ENCODE data around the gene PID1. TPM values are rescaled to one million over a fixed set of nuclear protein-coding genes. Genes with fewer than 3 reads are reported as not detected.

The PID1 gene
- total and polyA plus RNA-seq, 8 donors = 10.2 to 51.2 (median 35.4) TPM

DNA sequence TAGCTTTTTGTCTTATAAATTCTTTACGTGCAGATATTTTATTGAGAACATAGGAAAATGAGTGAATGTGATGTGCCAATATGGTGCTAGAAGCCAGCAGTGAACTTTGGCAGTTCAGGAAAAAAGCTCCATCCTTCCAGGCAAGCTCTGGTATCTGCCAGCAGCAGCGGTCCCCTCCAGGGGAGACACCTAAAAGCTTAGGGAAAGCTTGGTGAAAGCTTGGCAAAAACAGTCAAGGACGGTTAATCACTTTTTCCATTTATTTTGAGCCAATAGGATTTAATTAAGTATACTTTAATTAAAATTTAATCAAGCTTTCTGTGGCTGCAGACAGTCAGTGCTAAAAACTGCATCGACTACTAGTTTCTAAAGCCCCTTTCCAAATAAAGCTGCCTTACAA, 60.4 kb downstream of the PID1 start:
- no peaks in the 10 kb centered on the region for H3K36me3 ChIP-seq
- no peak for DNase-seq
- H3K27ac ChIP-seq = no peak overlapping the region
- WGBS, 5 donors = 82 to 91% (median 89%) methylated on average over 4 of the region's 4 CpGs
- H3K4me1 ChIP-seq = peaks cover 0 to 32% (median 5%) of the 10 kb centered on the region in 4 donors
- H3K9me3 ChIP-seq = peaks cover 0 to 6% (median 0%) of the 10 kb centered on the region in 4 donors
- H3K4me3 ChIP-seq = no peak overlapping the region
- TF ChIP-seq EP300 (IDR thresholded peaks at IDR 0.05) (no peak), POLR2A (IDR thresholded peaks at IDR 0.05) (no peak), POLR2AphosphoS5 (IDR thresholded peaks at IDR 0.05) (no peak), CTCF (IDR thresholded peaks at IDR 0.05) (no peak)
- H3K27me3 ChIP-seq = no peaks in the 10 kb centered on the region
- intact Hi-C loops (cut with DNase I; ENCODE audit: low total_unique reads) = no loop called here

DNA sequence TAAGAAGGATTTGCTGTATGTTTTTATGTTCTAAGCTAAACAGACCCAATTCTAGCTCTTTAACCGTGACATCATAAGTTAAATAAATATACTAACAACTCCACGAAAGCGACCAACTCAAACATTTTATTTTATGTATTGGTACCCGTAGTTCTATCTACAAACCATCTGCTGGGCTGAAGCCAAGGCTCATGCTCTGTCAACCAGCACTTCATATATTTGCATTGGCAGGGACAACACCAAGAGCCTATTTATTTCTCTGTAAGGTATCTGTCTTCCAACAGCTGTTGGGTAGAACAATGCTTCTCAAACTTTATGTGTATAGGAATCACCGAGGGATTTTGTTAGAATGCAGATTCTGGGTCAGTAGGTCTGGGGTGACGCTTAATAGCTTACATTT, 64.5 kb downstream of the PID1 start:
- WGBS, 5 donors = 63 to 69% (median 67%) methylated on average over 6 of the region's 6 CpGs
- no peak for DNase-seq
- no peak for TF ChIP-seq EP300 (IDR thresholded peaks at IDR 0.05)
- TF ChIP-seq CTCF (IDR thresholded peaks at IDR 0.05) = no peak
- no peak for TF ChIP-seq POLR2A (IDR thresholded peaks at IDR 0.05)
- no peak for TF ChIP-seq POLR2AphosphoS5 (IDR thresholded peaks at IDR 0.05)
- no peak overlapping the region for H3K4me3 ChIP-seq
- H3K27me3 ChIP-seq = no peaks in the 10 kb centered on the region
- H3K9me3 ChIP-seq = peaks cover 0 to 6% (median 0%) of the 10 kb centered on the region in 4 donors
- H3K27ac ChIP-seq = no peak overlapping the region
- intact Hi-C loops (cut with DNase I; ENCODE audit: low total_unique reads) = no loop called here
- no peaks in the 10 kb centered on the region for H3K36me3 ChIP-seq
- H3K4me1 ChIP-seq = peaks cover 0 to 7% (median 2%) of the 10 kb centered on the region in 4 donors

DNA sequence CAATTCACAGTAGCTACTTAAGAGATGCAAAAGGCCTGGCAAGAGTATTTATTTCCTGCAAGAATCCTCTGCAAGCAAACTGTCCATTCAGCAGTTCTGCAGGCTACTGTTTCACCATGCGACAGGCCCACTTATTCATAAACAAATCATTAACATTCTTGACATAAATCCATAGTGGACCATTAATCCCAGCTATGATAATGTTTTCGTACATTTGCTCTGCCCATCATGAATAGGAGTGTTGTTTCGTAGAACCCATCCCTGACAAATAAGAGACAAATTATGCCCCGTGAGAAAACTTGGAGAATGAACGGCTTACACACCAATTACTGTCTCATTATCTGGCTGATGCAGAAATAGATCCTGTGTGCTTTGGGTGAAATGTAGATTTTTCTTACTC, 65.4 kb downstream of the PID1 start:
- intact Hi-C loops (cut with DNase I; ENCODE audit: low total_unique reads) = no loop called here
- no peak overlapping the region for H3K4me3 ChIP-seq
- no peaks in the 10 kb centered on the region for H3K4me1 ChIP-seq
- peaks cover 0 to 6% (median 0%) of the 10 kb centered on the region in 4 donors for H3K9me3 ChIP-seq
- H3K36me3 ChIP-seq = no peaks in the 10 kb centered on the region
- TF ChIP-seq EP300 (IDR thresholded peaks at IDR 0.05) = no peak
- TF ChIP-seq POLR2A (IDR thresholded peaks at IDR 0.05) = no peak
- no peak for TF ChIP-seq CTCF (IDR thresholded peaks at IDR 0.05)
- no peak for TF ChIP-seq POLR2AphosphoS5 (IDR thresholded peaks at IDR 0.05)
- DNase-seq = no peak
- H3K27me3 ChIP-seq = no peaks in the 10 kb centered on the region
- no peak overlapping the region for H3K27ac ChIP-seq
- 76 to 84% (median 81%) methylated on average over 5 of the region's 5 CpGs for WGBS, 5 donors

- Histone ChIP-seq H3K4me1 (no peaks in the 10 kb centered on the region), H3K36me3 (no peaks in the 10 kb centered on the region), H3K9me3 (no peaks in the 10 kb centered on the region), H3K27ac (no peak overlapping the region), H3K4me3 (no peak overlapping the region), H3K27me3 (no peaks in the 10 kb centered on the region)
- intact Hi-C loops (cut with DNase I; ENCODE audit: low total_unique reads) = no loop called here
- 83 to 95% (median 89%) methylated on average over 1 of the region's 1 CpG for WGBS, 5 donors
- DNase-seq = no peak
- no peak for TF ChIP-seq EP300 (IDR thresholded peaks at IDR 0.05)
- TF ChIP-seq POLR2AphosphoS5 (IDR thresholded peaks at IDR 0.05) = no peak
- TF ChIP-seq CTCF (IDR thresholded peaks at IDR 0.05) = no peak
- TF ChIP-seq POLR2A (IDR thresholded peaks at IDR 0.05) = no peak
Measured at GRCh38 chr2:229202646-229203045, 68.4 kb downstream of the PID1 start.
